ENCODE results near the gene TMEM63A.
"Not testable (repeated sequence)": the region's sequence is repeated elsewhere in the genome, so short reads cannot be mapped to it uniquely, and the experiment has no call there.

DNA sequence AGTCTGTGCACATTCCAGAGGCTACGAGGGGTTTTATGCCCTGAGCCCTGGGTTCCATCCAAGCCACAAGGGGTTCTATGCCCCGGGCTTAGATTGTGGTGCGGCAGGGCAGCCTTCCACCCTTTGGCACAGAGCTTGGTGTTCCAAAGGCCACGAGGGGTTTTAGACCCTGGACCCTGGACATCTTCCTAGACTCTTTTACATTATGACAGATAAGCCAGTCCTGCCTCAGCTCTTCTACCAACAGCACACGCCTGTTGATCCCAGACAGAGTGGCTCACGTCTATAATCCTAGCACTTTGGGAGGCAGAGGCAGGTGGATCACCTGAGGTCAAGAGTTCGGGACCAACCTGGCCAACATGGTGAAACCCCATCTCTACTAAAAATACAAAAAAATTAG lies 81.0 kb downstream of the TMEM63A start:
- TF ChIP-seq, protein P1, sequence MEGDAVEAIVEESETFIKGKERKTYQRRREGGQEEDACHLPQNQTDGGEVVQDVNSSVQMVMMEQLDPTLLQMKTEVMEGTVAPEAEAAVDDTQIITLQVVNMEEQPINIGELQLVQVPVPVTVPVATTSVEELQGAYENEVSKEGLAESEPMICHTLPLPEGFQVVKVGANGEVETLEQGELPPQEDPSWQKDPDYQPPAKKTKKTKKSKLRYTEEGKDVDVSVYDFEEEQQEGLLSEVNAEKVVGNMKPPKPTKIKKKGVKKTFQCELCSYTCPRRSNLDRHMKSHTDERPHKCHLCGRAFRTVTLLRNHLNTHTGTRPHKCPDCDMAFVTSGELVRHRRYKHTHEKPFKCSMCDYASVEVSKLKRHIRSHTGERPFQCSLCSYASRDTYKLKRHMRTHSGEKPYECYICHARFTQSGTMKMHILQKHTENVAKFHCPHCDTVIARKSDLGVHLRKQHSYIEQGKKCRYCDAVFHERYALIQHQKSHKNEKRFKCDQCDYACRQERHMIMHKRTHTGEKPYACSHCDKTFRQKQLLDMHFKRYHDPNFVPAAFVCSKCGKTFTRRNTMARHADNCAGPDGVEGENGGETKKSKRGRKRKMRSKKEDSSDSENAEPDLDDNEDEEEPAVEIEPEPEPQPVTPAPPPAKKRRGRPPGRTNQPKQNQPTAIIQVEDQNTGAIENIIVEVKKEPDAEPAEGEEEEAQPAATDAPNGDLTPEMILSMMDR (IDR thresholded peaks at IDR 0.05), result not testable (repeated sequence)
- TF ChIP-seq POLR2A (IDR thresholded peaks at IDR 0.05), result not testable (repeated sequence)

Data from breast epithelium (tissue), 3 donors.